ENCODE data around the gene NEDD4L. TPM values are rescaled to one million over a fixed set of nuclear protein-coding genes. Genes with fewer than 3 reads are reported as not detected.

NEDD4L gene
- total RNA-seq, 1 experiment from 2014 or later, result 83.9 TPM

GRCh38 chr18:58443671-58444070, 399.6 kb downstream of the NEDD4L start:
- no peak for DNase-seq (ENCODE audit: low read depth)

GRCh38 chr18:58446391-58447060, 402.5 kb downstream of the NEDD4L start:
- DNase-seq (ENCODE audit: low read depth), result no peak

GRCh38 chr18:58447402-58448095, 403.5 kb downstream of the NEDD4L start:
- no peak for DNase-seq (ENCODE audit: low read depth)

- DNase-seq (ENCODE audit: low read depth), result peak; percentile 33
These were observed 405.4 kb downstream of the NEDD4L start for GRCh38 chr18:58449464-58449863.

Small RNAs within 50 kb of the gene (small RNA-seq; reads per million reads assigned to genes)
- gene HMGN1P30 (not detected), gene MIR3591 (not detected)

Other genes starting within 250 kb of the NEDD4L start
- 15.7 and 16.6 TPM in 2 replicates for gene ATP8B1, start 240.9 kb upstream of the NEDD4L start, total RNA-seq (2014; rRNA removed; shearing (Covaris generic))

Measured in HT1080 (cell line).